CD14-positive monocyte (primary cell): ENCODE data around the gene DPH5. TPM values are rescaled to one million over a fixed set of nuclear protein-coding genes. Genes with fewer than 3 reads are reported as not detected.

ENCODE experiments used
- DNase-seq, 3 donors: peaks; one replicate each; pipeline ENCODE4 v3.0.0-alpha.2; 2011 to 2022
- H2AFZ ChIP-seq: 2 replicates; pipeline ENCODE4 v1.6.0; 2012; ENCODE audit warnings: mild to moderate bottlenecking, low read depth, low read length, inconsistent platforms; ENCODE audit not compliant: insufficient read depth, poor library complexity, severe bottlenecking
- H3K27ac ChIP-seq, 2 donors: 1 replicate in 1 of 2; 2 replicates in 1 of 2; pipeline ENCODE4 v1.5.1; 2012 to 2013; ENCODE audit warnings: low read length in 2 of 2, control low read depth in 1 of 2, inconsistent platforms in 1 of 2, low read depth in 1 of 2, mild to moderate bottlenecking in 1 of 2
- H3K27me3 ChIP-seq, 2 donors: one replicate each; pipeline versions ENCODE4 v1.6.0 to v1.6.1; 2011 to 2013; ENCODE audit warnings: low read length in 2 of 2; ENCODE audit not compliant: control insufficient read depth in 2 of 2, insufficient read depth in 2 of 2
- H3K36me3 ChIP-seq, 2 donors: replicated peaks in 1 of 2; 1 replicate in 1 of 2; 2 replicates in 1 of 2; pipeline versions ENCODE4 v1.5.1 to v1.6.1; 2012 to 2013; ENCODE audit warnings: low read length in 2 of 2, control low read depth in 1 of 2, inconsistent platforms in 1 of 2, mild to moderate bottlenecking in 1 of 2; ENCODE audit not compliant: insufficient read depth in 2 of 2, control insufficient read depth in 1 of 2
- H3K4me1 ChIP-seq, 2 donors: 1 replicate in 1 of 2; 2 replicates in 1 of 2; pipeline versions ENCODE4 v1.5.1 to v1.6.1; 2012 to 2013; ENCODE audit warnings: low read length in 2 of 2, control low read depth in 1 of 2, inconsistent platforms in 1 of 2, mild to moderate bottlenecking in 1 of 2, moderate library complexity in 1 of 2; ENCODE audit not compliant: insufficient read depth in 2 of 2, control insufficient read depth in 1 of 2
- H3K4me2 ChIP-seq: replicated peaks from 2 replicates; pipeline ENCODE3; 2012; ENCODE audit warnings: low read length, moderate library complexity, mild to moderate bottlenecking; ENCODE audit not compliant: poor library complexity, severe bottlenecking; ENCODE audit errors: extremely low read depth
- H3K4me3 ChIP-seq, 3 experiments: fragments of 200-600 bp in 1 of 3; sonication (generic) in 1 of 3; replicated peaks in 1 of 3; 1 replicate in 2 of 3; 2 replicates in 1 of 3; pipeline ENCODE4 v1.5.1; 2011 to 2013; ENCODE audit warnings: low read length in 3 of 3, mild to moderate bottlenecking in 3 of 3, control low read depth in 2 of 3, low read depth in 2 of 3, inconsistent platforms in 1 of 3, moderate library complexity in 1 of 3
- H3K79me2 ChIP-seq: 2 replicates; pipeline ENCODE4 v1.6.0; 2012; ENCODE audit warnings: mild to moderate bottlenecking, control low read depth, inconsistent platforms, low read length, moderate library complexity; ENCODE audit not compliant: insufficient read depth
- H3K9ac ChIP-seq: 2 replicates; pipeline ENCODE4 v1.6.0; 2017; ENCODE audit warnings: low read length, mild to moderate bottlenecking; ENCODE audit not compliant: insufficient read depth, poor library complexity, severe bottlenecking
- H3K9me3 ChIP-seq, 2 donors: replicated peaks in 1 of 2; 1 replicate in 1 of 2; 2 replicates in 1 of 2; pipeline versions ENCODE4 v1.5.1 to v1.6.1; 2012 to 2013; ENCODE audit warnings: low read length in 2 of 2, control low read depth in 1 of 2; ENCODE audit not compliant: control insufficient read depth in 1 of 2, insufficient read depth in 1 of 2
- H4K20me1 ChIP-seq: 2 replicates; pipeline ENCODE4 v1.6.0; 2012; ENCODE audit warnings: mild to moderate bottlenecking, low read length, control low read depth, moderate library complexity; ENCODE audit not compliant: insufficient read depth
- H3K27ac Mint-ChIP-seq, 7 donors: one replicate each; pipeline ENCODE4 v1.8.0; 2020; ENCODE audit warnings: mild to moderate bottlenecking in 7 of 7, mixed read lengths in 7 of 7, moderate library complexity in 6 of 7, inconsistent platforms in 2 of 7
- H3K27me3 Mint-ChIP-seq, 3 donors: one replicate each; pipeline ENCODE4 v1.8.0; 2021 to 2022; ENCODE audit warnings: low read depth in 3 of 3, mild to moderate bottlenecking in 3 of 3, mixed read lengths in 3 of 3, moderate library complexity in 3 of 3, inconsistent platforms in 1 of 3
- H3K36me3 Mint-ChIP-seq, 2 donors: one replicate each; pipeline ENCODE4 v1.8.0; 2020; ENCODE audit warnings: mixed read lengths in 2 of 2, inconsistent platforms in 1 of 2, mild to moderate bottlenecking in 1 of 2
- H3K4me1 Mint-ChIP-seq: one replicate; pipeline ENCODE4 v1.8.0; 2020; ENCODE audit warnings: mild to moderate bottlenecking, mixed read lengths
- H3K4me3 Mint-ChIP-seq, 2 donors: one replicate each; pipeline ENCODE4 v1.8.0; 2020; ENCODE audit warnings: mild to moderate bottlenecking in 2 of 2, mixed read lengths in 2 of 2, moderate library complexity in 1 of 2
- H3K9me3 Mint-ChIP-seq, 7 donors: one replicate each; pipeline ENCODE4 v1.8.0; 2020 to 2022; ENCODE audit warnings: mixed read lengths in 7 of 7, mild to moderate bottlenecking in 6 of 7, moderate library complexity in 6 of 7, inconsistent platforms in 2 of 7
- WGBS: methylation state at CpG from one replicate; pipeline ENCODE4 v1.1.5; 2013; ENCODE audit warnings: missing lambda C conversion rate; ENCODE audit not compliant: insufficient coverage; 5-methylcytosine and 5-hydroxymethylcytosine counted together
- intact Hi-C, 2 donors: fragments of 100-400 bp; cut with micrococcal nuclease; formaldehyde crosslinking; loops; one replicate each; pipeline versions ENCODE4 v1.15.0 to v1.15.1; 2023
- polyA plus RNA-seq, 3 donors: library from polyadenylated mRNA; depleted of rRNA in 1 of 3; unstranded in 2 of 3; stranded (reverse) in 1 of 3; fragments of 300-500 nt in 2 of 3; fragments of >200 nt in 1 of 3; fragmentation: Illumina TruSeq in 2 of 3; gene quantifications; 1 replicate in 2 of 3; 2 replicates in 1 of 3; pipeline ENCODE4 v1.2.3, GENCODE V29; 2012 to 2021
- TF ChIP-seq, protein P1 (sequence below): fragments of 200-600 bp; IDR thresholded peaks from one replicate; pipeline ENCODE4 v1.8.0; 2022; ENCODE audit warnings: antibody characterized with exemption, mild to moderate bottlenecking

DPH5 gene
- polyA plus RNA-seq, 3 donors: 10.3 to 14.3 (median 12.0) TPM

DNA sequence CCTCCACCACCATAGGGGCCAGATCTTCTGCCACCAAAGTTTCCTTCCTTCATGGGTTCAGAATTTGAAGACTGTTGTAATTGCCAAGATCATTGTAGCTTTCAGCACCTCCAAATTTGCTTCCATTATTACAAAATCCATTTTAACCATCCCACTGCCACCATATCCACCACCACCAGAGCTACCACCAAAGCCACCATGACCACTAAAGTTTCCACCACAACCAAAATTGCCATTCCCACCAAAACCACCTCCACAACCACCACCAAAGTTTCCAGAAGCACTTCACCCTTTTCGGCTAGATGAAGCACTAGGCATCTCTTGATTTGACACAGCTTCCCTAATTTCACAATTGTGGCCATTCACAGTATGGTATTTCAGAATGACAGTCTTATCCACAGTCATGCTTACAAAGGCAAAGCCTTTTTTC lies 84.5 kb downstream of the DPH5 start:
- Histone ChIP-seq H3K27me3 (no peaks in the 10 kb centered on the region), H3K4me3 (no peak overlapping the region), H4K20me1 (peaks cover 3% of the 10 kb centered on the region), H3K4me2 (no peak overlapping the region), H3K27ac (peak overlapping the region in 1 of 2 donors; percentile 44), H2AFZ (no peak overlapping the region), H3K9me3 (no peaks in the 10 kb centered on the region), H3K4me1 (peaks cover 0 to 3% of the 10 kb centered on the region in 2 donors), H3K9ac (no peak overlapping the region), H3K79me2 (no peaks in the 10 kb centered on the region), H3K36me3 (peaks cover 24 to 52% of the 10 kb centered on the region in 2 donors)
- DNase-seq: no peak
- peaks cover 20% of the 10 kb centered on the region for H3K4me1 Mint-ChIP-seq
- no peaks in the 10 kb centered on the region for H3K27me3 Mint-ChIP-seq
- H3K4me3 Mint-ChIP-seq: no peak overlapping the region
- intact Hi-C loops: no loop called here
- TF ChIP-seq, protein P1, sequence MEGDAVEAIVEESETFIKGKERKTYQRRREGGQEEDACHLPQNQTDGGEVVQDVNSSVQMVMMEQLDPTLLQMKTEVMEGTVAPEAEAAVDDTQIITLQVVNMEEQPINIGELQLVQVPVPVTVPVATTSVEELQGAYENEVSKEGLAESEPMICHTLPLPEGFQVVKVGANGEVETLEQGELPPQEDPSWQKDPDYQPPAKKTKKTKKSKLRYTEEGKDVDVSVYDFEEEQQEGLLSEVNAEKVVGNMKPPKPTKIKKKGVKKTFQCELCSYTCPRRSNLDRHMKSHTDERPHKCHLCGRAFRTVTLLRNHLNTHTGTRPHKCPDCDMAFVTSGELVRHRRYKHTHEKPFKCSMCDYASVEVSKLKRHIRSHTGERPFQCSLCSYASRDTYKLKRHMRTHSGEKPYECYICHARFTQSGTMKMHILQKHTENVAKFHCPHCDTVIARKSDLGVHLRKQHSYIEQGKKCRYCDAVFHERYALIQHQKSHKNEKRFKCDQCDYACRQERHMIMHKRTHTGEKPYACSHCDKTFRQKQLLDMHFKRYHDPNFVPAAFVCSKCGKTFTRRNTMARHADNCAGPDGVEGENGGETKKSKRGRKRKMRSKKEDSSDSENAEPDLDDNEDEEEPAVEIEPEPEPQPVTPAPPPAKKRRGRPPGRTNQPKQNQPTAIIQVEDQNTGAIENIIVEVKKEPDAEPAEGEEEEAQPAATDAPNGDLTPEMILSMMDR: no peak
- no peaks in the 10 kb centered on the region for H3K9me3 Mint-ChIP-seq
- WGBS: 40% methylated on average over 1 of the region's 1 CpG
- H3K27ac Mint-ChIP-seq: peak overlapping the region in 4 of 7 donors; percentile 0 to 59 (median 44)
- peaks cover 42 to 50% of the 10 kb centered on the region in 2 donors for H3K36me3 Mint-ChIP-seq

Other genes with a start within 250 kb of the DPH5 start
- 1 to 10 TPM in 1 of 3 donors, under 1 TPM in 2; 0.89 to 1.2 (median 0.92) TPM for gene EXTL2, start 130.9 kb downstream of the DPH5 start, polyA plus RNA-seq
- gene SLC30A7, start 129.7 kb downstream of the DPH5 start, polyA plus RNA-seq: 10 to 100 TPM in 2 of 3 donors, 1 to 10 TPM in 1; 9.2 to 23.3 (median 17.6) TPM
- gene S1PR1, start 211.2 kb upstream of the DPH5 start, polyA plus RNA-seq: under 1 TPM; 0.36 to 0.64 (median 0.43) TPM